ENCODE measurements around the gene HM13.

Gene HM13

DNA sequence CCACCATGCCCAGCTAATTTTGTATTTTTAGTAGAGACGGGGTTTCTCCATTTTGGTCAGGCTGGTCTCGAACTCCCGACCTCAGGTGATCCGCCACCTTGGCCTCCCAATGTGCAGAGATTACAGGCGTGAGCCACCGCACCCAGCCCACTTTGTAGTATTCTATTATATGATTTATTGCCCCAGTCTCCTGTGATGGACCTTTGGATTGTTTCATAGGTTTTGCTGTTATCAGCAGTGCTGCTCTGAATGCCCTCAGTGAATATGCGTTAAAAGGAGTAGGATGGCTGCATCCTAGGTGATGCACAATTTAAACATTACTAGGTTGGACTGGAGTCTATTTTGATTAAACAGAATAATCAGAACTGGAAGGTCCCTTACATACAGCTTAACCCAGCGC is 101.2 kb downstream of the HM13 start:
- no peak for DNase-seq

DNA sequence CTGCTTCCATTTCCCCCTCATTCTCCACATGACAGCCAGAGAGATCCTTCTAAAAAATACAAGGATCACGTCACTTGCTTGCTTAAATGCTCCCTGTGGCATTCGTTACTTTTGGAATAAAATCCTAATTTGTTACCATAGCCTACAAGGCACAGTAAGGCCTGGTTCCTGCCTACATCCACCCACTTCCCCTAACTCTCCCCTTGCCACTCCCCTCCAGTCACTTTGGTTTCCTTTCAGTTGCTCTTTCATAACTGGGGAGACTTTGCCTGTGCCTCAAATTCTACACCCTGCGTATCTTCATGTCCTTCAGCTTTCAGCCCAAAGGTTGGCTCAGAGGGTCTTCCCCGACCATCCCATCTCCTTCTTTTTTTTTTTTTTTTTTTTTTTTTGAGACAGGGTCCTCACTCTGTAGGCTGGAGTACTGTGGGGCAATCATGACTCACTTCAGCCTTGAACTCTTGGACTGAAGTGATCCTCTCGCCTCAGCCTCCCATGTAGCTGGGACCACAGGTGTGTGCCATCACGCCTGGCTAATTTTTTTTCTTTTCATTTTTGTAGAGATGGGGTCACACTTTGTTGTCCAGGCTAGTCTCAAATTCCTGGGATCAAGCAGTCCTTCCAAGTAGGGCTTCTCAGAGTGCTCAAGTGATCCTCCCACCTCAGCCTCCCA is 103.3 kb downstream of the HM13 start:
- DNase-seq = no peak
